AG09309 (cell line): Measurements from ENCODE around the gene JUNB.

Source experiments
- DNase-seq: peaks from one replicate; pipeline ENCODE4 v3.0.0-alpha.2; 2010; ENCODE audit warnings: low read depth
- H3K4me3 ChIP-seq: 2 replicates; pipeline ENCODE4 v1.5.1; 2011; ENCODE audit warnings: mild to moderate bottlenecking, low read depth, low read length, moderate library complexity; ENCODE audit not compliant: control insufficient read depth
- CTCF ChIP-seq: IDR thresholded peaks from 2 replicates; pipeline ENCODE4 v1.5.1; 2011; ENCODE audit warnings: mild to moderate bottlenecking, low read depth, low read length, inconsistent platforms; ENCODE audit not compliant: insufficient read depth, control insufficient read depth; ENCODE audit errors: missing control alignments

Gene JUNB

DNA sequence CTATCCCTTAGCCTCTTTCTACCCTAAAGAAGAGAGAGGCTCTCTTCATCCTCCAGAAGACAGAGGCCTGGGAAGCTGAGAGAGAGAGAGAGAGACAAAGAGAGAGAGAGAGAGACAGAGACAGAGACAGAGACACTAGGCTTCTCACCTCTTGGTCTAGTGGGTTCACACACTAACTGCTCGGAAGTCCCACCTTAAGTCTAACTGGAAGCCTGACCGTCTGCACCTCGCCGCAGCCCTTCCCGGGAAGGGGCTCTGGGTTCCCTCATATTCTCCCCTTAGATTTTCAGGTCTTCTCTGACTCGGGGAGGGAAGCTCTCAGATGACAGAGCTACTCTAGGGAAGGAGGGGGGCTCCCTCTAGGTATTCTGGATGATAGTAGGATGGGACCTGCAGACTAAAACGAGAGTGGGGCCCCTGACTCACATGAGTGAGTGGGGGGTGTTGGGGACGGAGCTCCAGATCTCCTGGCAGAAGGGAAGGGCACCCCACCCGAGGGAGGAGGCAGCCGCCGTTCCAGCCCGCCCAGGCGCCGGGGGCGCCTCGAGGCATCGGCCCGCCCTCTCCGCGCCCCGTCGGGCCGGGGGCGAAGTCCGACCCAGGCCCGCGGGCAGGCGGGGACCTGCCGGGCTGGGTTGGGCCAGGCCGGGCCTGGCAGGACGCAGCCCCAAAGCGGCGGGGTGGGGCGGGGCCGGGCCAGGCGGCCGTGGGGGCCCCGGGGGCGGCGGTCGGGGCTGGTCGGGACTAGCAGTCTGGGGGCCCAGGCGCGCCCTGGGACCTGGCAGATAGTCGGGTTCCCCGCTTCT is 2.0 kb upstream of the JUNB start:
- DNase-seq: no peak
- TF ChIP-seq CTCF: no peak
- H3K4me3 ChIP-seq: peak overlapping the region; percentile 94

- no peak for TF ChIP-seq CTCF
- DNase-seq: peak; percentile 90
- peak overlapping the region; percentile 94 for H3K4me3 ChIP-seq
Observed at GRCh38 chr19:12789904-12790619, 1.2 kb upstream of the JUNB start.

GRCh38 chr19:12790628-12791344 is 500 bp upstream of the JUNB start:
- no peak for DNase-seq
- H3K4me3 ChIP-seq: peak overlapping the region; percentile 94
- no peak for TF ChIP-seq CTCF

GRCh38 chr19:12792051-12792852 is 966 bp downstream of the JUNB start:
- TF ChIP-seq CTCF: no peak
- no peak for DNase-seq
- peak overlapping the region; percentile 94 for H3K4me3 ChIP-seq

DNA sequence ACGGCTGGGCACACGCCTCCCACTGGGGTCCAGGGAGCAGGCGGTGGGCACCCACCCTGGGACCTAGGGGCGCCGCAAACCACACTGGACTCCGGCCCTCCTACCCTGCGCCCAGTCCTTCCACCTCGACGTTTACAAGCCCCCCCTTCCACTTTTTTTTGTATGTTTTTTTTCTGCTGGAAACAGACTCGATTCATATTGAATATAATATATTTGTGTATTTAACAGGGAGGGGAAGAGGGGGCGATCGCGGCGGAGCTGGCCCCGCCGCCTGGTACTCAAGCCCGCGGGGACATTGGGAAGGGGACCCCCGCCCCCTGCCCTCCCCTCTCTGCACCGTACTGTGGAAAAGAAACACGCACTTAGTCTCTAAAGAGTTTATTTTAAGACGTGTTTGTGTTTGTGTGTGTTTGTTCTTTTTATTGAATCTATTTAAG is 1.6 kb downstream of the JUNB start:
- TF ChIP-seq CTCF: no peak
- no peak for DNase-seq
- H3K4me3 ChIP-seq: peak overlapping the region; percentile 94
